Frontal cortex (tissue), 4 donors: ENCODE results near the gene EFL1. TPM values are rescaled to one million over a fixed set of nuclear protein-coding genes. Genes with fewer than 3 reads are reported as not detected.

Experiments used
- DNase-seq, 2 donors: peaks; one replicate each; pipeline ENCODE4 v3.0.0; 2012; ENCODE audit warnings: low spot score in 2 of 2
- FAIRE-seq: peaks from 2 replicates; lab custom pipeline; 2012; peaks lifted over from hg19 to GRCh38; lab: Jason Lieb, UNC
- small RNA-seq: library from RNA; depleted of rRNA; stranded (forward); fragments of <200 nt; gene quantifications from one replicate; pipeline ENCODE3, GENCODE V24; 2014
- total RNA-seq: library from RNA; depleted of rRNA; stranded (reverse); fragments of >200 nt; gene quantifications from one replicate; pipeline ENCODE4 v1.2.3, GENCODE V29; 2014
- donor health status: control.
- donor health status: control.
- donor health status: control.

Gene EFL1
- total RNA-seq, 1 donor from 2014 or later: 34.6 TPM

- FAIRE-seq: no peak
- DNase-seq: no peak
These were observed 162.2 kb downstream of the EFL1 start for GRCh38 chr15:82100111-82100929.

GRCh38 chr15:82098674-82099073 is 163.9 kb downstream of the EFL1 start:
- no peak for FAIRE-seq
- no peak for DNase-seq

GRCh38 chr15:82095803-82096202 is 166.7 kb downstream of the EFL1 start:
- DNase-seq (no peak), FAIRE-seq (peak; percentile 85)

- FAIRE-seq: no peak
- DNase-seq: no peak
These were observed 168.7 kb downstream of the EFL1 start for GRCh38 chr15:82093774-82094211.

GRCh38 chr15:82093325-82093724 is 169.2 kb downstream of the EFL1 start:
- no peak for DNase-seq
- FAIRE-seq: no peak

GRCh38 chr15:82091636-82092140 is 170.8 kb downstream of the EFL1 start:
- FAIRE-seq: no peak

GRCh38 chr15:82086243-82086995 is 176.1 kb downstream of the EFL1 start:
- no peak for DNase-seq
- FAIRE-seq: no peak

More at GRCh38 chr15:82091636-82092140, 170.8 kb downstream of the EFL1 start:
- no peak for DNase-seq

GRCh38 chr15:82081914-82082762 is 180.4 kb downstream of the EFL1 start:
- FAIRE-seq (no peak), DNase-seq (no peak)

- FAIRE-seq (no peak), DNase-seq (no peak)
These were observed 181.8 kb downstream of the EFL1 start for GRCh38 chr15:82080774-82081173.

Small RNA genes lying within 50 kb of the gene (small RNA-seq; reads per million reads assigned to genes)
- not detected for gene RNU1-77P

Other genes starting within 250 kb of the EFL1 start
- 89.7 TPM for gene MEX3B, start 216.7 kb downstream of the EFL1 start, total RNA-seq
- gene SAXO2, start 84 bp upstream of the EFL1 start, total RNA-seq: 4.1 TPM
- gene GOLGA6L10, start 86.7 kb upstream of the EFL1 start, total RNA-seq: 2.0 TPM
- gene GOLGA6L9, start 167.1 kb upstream of the EFL1 start, total RNA-seq: 4.1 TPM